A204.1 (cell line): Measurements from ENCODE around the gene FBN1.

Source experiments
- FAIRE-seq: peaks from 2 replicates; lab custom pipeline; 2012; peaks lifted over from hg19 to GRCh38; lab: Jason Lieb, UNC

FBN1 gene

GRCh38 chr15:48579945-48580671, 65.4 kb downstream of the FBN1 start:
- no peak for FAIRE-seq

DNA sequence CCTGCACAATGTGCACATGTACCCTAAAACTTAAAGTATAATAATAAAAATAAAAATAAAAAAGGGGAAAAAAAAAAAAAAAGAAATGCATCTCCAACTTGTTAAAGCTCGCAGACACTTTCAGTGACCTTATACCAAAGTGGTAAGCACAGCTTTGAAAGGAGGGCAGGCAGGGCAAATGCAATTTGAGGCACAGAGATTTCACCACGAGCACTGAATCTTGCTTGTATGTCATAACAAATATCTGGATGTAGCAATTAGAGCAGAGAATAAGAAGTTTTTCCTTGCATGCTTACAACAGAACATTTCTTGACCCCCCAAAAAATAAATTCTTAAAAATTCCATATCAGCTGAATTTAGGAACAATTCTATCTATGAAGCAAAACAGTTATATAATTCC, 66.5 kb downstream of the FBN1 start:
- FAIRE-seq = no peak

GRCh38 chr15:48577469-48577868, 68.0 kb downstream of the FBN1 start:
- no peak for FAIRE-seq

- no peak for FAIRE-seq
These were observed 71.3 kb downstream of the FBN1 start for GRCh38 chr15:48574187-48574586.

- no peak for FAIRE-seq
These were observed 71.7 kb downstream of the FBN1 start for GRCh38 chr15:48573780-48574179.

DNA sequence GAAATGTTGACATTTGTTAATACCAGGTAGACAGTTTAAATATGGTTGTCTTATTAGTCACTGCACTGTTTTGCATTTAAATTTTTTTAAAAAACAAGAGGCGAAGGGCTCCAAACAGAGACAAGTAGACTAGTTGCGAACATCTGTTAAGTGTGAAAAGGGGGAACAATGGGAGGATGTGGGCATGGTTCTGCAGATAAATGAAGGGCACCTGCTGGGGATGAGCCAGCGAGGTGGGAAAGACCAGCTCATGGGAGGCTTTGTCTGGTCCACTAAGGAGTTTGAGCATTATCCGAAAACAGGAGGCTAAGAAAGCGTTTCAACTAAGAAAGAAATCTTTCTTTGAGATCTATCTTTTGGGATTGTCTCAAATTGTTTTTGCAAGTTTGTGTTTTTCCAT, 72.7 kb downstream of the FBN1 start:
- no peak for FAIRE-seq

- no peak for FAIRE-seq
These were observed 74.0 kb downstream of the FBN1 start for GRCh38 chr15:48571510-48571909.

DNA sequence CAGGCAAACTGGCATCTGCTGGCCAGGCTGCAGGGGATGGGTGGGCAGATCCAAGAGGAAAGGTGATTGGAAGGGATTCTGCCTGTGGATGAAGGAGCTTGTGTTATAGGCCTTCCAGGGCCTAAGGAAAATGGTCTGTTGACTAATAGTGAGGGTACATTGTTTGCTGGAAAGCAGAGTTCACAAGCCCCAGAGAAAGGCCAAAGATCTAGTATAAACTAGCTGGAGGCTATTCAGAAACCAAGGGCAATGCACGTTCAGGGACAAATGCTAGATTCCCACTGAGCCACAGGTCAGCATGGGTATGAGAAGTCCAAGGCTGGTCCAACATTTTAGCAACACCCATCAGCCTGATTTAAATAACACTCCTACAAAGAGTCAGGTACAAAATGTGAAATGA, 74.7 kb downstream of the FBN1 start:
- FAIRE-seq = no peak

DNA sequence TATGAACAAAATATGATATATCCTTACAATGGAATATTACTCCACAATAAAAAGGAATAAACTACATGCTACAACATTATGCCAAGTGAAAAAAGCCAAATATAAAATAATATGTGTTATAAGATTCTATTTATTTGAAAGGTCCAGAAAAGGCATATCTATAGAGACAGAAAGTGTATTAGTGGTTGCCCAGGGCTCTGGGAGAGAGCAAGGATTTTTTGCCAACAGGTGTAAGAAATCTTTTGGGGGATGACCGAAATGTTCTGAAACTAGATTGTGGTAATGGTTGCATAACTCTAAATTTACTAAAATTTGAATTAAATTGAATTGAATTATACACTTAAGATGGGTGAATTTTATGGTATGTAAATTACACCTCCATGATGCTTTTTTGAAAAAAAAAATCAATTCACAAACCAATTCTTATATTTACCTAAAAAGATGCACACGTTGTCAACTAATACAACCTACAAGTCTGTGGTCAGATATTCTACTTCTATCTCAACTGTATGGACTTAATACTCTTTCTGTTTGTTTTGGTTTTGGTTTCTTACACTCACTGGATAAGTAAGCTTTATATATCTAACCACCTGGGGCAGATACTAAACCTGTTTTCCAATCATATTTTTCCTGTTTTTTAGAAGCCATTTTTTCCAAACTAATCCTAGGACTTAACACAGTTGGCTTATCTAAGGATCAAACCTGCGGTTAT, 75.8 kb downstream of the FBN1 start:
- FAIRE-seq = no peak

DNA sequence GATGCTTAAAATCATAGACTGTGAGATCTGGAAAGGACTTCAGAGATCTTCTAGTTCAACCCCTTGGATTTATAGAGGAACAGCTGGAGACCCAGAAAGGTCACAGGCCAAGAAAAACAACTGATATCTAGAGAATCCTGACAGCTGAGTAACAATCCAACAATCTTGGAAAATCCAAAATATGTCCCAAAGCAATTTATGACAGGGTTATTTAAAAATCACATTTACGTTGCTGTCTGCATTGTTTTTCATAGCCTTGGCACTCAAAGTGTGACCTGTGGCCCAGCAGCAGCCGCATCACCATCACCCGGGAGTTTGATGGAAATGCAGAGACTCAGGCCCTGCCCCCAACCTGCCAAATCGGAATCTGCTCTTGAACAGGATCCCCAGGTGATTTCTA, 78.8 kb downstream of the FBN1 start:
- FAIRE-seq = no peak

DNA sequence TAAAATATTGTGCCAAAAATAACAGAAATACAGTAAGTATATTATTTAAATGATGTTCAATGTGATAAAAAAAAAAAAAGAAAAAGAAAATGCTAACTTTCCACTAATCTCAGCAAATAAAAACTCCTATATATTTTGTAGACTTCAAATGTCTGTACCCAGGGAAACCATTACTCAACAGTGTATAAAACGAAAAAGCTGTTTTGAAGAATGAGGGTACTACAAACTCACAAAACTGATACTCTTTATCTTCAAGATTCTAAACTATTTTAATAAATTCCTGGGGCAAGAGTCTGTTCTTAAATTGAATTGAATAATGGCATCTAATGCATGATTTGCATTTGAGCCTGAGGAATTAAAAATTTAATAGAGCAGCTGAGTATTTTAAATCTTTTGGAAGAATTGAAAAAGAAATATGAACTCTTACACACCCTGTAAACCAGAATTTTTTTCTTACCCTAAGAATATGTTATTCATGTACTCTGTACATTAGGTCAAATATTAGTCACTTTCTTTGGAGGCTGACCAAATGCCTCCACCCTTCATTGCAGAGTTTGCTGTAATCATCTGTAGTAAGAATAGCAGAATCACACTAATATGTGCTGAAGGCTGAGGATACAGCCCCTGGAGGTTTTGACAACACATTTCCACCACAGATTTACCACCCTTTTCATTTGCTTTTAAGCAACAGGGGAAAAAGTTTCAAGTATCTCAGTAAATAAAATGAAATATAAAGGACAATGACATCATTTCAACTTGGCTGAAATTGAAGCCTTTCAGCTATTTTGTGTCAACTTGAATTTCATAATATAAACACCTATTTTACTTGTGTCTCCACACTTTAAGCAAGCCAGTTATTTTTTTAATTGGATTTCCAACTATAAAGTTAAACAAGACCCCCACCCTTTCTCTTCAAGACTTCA, 79.7 kb downstream of the FBN1 start:
- FAIRE-seq = no peak

DNA sequence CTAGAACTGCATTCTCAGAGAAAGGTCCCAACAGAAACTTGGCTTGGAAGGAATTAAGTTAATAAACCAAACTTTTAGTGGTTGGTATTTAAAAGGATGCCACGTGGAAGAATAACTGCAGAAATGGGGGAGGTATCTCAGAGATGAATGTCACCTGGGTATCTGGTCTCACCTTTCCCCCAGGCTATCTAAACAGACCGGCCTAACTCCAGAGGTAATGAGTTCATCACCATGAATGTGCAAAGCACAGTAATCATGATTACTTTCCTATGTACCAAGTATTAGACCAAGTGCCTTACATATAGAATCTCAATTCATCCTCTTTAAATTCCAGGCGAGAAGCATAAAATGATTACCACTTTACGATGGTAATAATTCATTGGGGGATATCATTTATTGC, 80.8 kb downstream of the FBN1 start:
- FAIRE-seq = no peak

DNA sequence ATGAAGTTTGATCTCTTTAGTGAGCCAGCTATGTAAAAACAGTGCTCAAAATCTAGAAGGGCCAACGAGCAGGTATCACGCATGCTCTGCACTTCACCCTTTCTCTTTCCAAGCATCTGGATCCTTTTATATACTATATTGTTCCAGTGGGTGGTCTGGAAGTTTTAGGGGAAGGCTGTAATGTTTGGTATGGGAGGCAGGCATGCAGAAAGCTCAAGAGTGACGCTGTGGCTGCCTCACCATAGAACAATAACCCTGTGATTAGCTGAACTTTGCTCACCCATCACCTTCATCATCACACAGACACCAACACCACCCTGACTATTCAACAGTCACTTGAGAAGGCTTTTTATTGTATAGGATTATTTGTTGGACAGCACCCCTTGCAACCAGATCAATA, 81.6 kb downstream of the FBN1 start:
- FAIRE-seq = no peak

DNA sequence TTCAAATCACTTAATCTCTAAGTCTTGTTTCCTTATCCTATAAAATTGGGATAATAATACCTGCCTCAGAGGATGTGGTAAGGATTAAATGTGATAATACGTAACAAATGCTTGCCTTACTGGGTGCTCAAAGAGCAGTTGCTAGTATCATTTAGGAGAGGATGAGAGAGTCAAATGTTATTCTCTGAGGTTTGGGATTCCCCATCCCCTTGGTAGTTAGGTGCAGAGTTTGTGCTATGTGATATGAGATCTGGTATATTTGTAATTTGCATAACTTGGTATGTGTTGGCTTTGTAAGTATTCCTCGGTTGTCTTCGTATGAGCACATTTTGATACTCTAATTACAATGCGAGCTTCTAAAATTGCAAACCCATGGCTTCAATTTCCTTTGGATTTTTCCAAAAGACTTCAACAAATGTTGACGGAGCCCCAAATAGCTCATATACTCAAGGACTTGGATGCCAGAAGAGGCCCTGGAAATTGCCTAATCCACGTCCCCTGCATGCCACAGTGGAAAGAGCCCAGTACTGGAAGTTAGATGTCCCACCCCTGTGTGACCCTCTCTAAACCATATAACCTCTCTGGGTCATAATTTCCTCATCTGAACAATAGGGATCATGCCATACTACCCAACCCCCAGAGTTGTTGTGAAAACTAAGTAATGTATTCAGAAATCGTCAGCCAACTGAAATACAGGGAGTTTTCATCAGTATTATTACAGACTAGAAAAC, 85.0 kb downstream of the FBN1 start:
- no peak for FAIRE-seq

GRCh38 chr15:48559285-48559684, 86.2 kb downstream of the FBN1 start:
- no peak for FAIRE-seq

DNA sequence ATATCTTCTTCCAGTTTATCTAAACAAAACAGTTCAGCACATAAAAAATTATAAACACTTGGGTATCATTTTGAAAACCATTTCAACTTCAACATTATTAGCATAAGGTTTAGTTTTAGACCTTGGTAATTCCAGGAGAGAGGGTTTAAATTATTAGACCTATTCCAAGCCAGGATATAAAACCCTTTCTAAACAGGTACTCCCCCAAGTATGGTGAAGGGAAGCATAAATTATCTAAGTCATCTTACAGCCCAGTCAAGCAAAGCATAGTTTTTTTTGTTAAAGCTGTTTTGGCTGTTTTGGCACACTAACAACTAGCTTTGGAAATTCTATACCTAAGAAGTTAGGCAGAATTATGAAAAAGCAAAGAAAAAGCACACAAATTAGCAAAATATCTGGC, 87.3 kb downstream of the FBN1 start:
- no peak for FAIRE-seq

DNA sequence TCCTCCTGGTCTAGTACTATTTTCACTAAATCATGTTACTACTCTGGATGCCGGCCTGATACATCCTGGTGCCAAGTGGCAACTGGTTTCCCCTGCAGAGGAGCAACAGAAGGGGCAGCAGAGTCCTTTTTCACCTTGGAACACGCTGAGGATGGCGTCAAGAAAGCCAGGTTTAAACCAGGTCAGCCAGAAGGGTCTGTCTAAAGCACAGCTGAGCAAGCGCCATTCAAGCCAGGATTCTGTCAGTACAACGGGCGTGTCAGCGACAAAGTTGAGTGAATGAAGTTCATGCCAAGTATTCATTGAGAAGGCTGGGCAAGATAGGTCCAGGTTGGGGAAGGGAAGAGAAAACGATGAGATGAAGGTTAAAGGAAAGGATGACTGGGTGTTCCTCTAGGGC, 88.2 kb downstream of the FBN1 start:
- FAIRE-seq = no peak

DNA sequence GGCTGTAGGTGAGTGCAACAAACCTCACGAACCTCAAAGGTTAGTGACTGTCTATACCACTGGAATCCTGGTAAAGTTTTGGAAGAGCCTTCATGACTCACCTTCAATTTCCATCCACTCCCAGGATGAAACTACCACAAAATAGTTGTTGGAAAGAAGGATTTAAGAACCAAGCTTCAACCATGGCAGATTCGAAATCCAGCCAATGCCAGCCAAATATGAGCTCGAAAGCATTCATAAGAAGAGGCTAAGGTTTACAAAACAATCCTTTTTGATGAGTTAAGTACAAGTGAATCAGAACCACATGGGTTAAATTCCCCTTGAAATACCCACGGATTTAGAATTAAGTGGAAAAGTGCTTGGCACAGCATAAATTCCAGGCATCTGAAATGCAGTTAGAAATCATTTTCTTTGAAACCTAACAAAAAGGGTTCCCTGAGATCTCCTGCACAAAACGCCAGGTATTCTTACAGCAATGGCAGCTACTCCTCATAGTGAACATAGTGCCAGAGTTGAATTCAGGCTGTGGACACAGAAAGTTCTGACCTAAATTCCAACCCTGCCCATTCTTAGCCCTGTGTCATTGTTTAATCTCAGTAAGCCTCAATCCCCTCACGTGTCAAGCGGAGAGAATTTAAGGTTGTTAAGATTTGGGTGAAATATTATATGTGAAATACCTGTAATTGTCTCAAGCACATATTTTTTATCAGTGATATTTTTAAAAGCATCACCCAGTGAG, 89.2 kb downstream of the FBN1 start:
- FAIRE-seq = no peak

DNA sequence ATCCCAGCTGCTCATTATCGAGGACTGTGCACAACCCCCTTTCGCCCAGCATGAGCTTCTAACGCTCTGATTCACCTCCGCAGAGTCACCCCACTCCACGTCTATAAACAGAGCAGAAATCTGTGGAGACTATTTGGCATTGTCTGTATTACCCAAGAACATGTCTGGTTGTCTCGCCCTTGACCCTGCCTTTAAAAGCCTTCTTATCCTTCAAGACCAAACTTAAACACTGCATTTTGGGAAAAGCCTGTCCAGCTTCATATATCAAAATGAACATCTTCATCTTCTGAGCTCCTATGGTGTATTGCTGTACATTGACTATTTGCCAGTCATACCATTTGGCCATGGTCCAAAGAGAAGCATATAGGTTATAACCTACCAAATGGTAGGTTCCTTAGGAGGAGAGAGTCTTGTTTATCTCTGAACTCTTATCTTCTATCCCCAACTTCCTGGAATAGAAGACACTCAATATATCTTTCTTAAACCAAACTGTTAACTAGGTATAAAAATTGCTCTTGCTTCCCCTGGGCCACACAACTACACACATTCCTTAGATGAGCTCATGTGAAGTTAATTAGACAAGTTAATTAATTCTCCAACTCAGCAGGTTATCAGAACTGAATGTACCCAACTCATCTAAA, 90.1 kb downstream of the FBN1 start:
- FAIRE-seq = no peak

DNA sequence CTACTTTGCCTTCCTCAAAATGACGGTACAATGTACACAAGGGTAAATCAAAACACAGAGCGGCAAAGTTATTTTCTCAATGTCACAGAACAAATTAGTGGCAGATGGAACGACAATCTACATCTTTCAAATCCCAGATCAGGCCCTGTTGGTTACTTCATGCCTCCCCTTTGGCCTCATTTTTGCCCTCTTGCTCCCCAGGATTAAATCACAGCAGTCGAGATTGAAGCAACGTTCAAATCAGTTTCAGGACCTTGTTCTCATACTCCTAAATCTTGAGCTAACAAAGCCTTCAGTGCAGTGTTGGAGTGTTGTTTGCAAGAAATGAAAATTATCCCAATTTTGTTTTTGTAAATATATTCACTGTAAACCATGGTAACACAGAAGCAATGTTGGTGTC, 91.4 kb downstream of the FBN1 start:
- FAIRE-seq = no peak

- no peak for FAIRE-seq
These were observed 92.0 kb downstream of the FBN1 start for GRCh38 chr15:48553559-48553958.
